ENCODE results near the gene NAA80.

DNA sequence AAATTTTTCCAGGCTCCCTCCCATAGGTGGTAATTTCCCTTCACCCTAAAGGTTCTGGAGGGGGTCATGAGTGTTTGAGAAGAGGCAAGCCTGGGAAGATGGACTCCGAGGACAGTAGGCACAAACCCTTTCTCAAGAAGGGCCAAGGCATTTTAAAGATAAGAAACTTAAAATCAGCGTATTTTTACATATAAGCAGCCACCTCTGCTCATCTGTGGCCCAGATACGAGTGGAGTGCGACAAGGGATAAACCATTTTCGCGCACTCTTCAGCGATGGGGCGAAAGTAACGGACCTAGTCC, 40.9 kb upstream of the NAA80 start:
- TF ChIP-seq, protein P1, sequence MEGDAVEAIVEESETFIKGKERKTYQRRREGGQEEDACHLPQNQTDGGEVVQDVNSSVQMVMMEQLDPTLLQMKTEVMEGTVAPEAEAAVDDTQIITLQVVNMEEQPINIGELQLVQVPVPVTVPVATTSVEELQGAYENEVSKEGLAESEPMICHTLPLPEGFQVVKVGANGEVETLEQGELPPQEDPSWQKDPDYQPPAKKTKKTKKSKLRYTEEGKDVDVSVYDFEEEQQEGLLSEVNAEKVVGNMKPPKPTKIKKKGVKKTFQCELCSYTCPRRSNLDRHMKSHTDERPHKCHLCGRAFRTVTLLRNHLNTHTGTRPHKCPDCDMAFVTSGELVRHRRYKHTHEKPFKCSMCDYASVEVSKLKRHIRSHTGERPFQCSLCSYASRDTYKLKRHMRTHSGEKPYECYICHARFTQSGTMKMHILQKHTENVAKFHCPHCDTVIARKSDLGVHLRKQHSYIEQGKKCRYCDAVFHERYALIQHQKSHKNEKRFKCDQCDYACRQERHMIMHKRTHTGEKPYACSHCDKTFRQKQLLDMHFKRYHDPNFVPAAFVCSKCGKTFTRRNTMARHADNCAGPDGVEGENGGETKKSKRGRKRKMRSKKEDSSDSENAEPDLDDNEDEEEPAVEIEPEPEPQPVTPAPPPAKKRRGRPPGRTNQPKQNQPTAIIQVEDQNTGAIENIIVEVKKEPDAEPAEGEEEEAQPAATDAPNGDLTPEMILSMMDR (IDR thresholded peaks at IDR 0.05), result no peak
- no peak for TF ChIP-seq EZH2 (IDR thresholded peaks at IDR 0.05)
